H1 (cell line): ENCODE measurements around the gene SLC25A21. TPM values are rescaled to one million over a fixed set of nuclear protein-coding genes. Genes with fewer than 3 reads are reported as not detected.

Experiments used
- CTCF ChIA-PET: fragments of 300-600 bp; sonication (Branson Sonifier 250); formaldehyde crosslinking; loops from one replicate; lab custom pipeline; 2021; ENCODE audit not compliant: partially characterized antibody; lab: Charles Lee
- POLR2A ChIA-PET: fragments of 300-600 bp; sonication (Branson Sonifier 250); formaldehyde crosslinking; loops from one replicate; lab custom pipeline; 2021; ENCODE audit warnings: inconsistent platforms; ENCODE audit not compliant: partially characterized antibody; lab: Charles Lee
- DNase-seq, 2 experiments: peaks; one replicate each; pipeline versions ENCODE4 v3.0.0 to v3.0.0-alpha.2; 2010 to 2022; ENCODE audit warnings: low spot score in 2 of 2, low read depth in 1 of 2, mixed read lengths in 1 of 2
- FAIRE-seq: peaks from 2 replicates; lab custom pipeline; 2011; peaks lifted over from hg19 to GRCh38; lab: Jason Lieb, UNC
- H2AFZ ChIP-seq: 2 replicates; pipeline ENCODE4 v1.8.1; 2012; ENCODE audit warnings: low read length, inconsistent platforms
- H2AK5ac ChIP-seq: 2 replicates; pipeline ENCODE4 v1.6.1; 2013; ENCODE audit warnings: low read depth, low read length
- H2BK120ac ChIP-seq: replicated peaks from 2 replicates; pipeline ENCODE3; 2013; ENCODE audit warnings: low read depth, low read length, inconsistent platforms
- H2BK12ac ChIP-seq: 2 replicates; pipeline ENCODE4 v1.6.1; 2013; ENCODE audit warnings: low read depth, low read length
- H2BK15ac ChIP-seq: 2 replicates; pipeline ENCODE4 v1.6.1; 2013; ENCODE audit warnings: low read length
- H2BK20ac ChIP-seq: 2 replicates; pipeline ENCODE4 v1.6.1; 2013; ENCODE audit warnings: low read length
- H2BK5ac ChIP-seq: 2 replicates; pipeline ENCODE4 v1.6.1; 2013; ENCODE audit warnings: low read depth, low read length
- H3K14ac ChIP-seq: 2 replicates; pipeline ENCODE4 v1.6.1; 2013; ENCODE audit warnings: inconsistent platforms; ENCODE audit not compliant: insufficient read length
- H3K18ac ChIP-seq: 2 replicates; pipeline ENCODE4 v1.6.1; 2013; ENCODE audit warnings: low read length; ENCODE audit errors: extremely low read depth
- H3K23ac ChIP-seq: 2 replicates; pipeline ENCODE4 v1.6.1; 2013; ENCODE audit warnings: inconsistent platforms; ENCODE audit not compliant: insufficient read length
- H3K23me2 ChIP-seq: 2 replicates; pipeline ENCODE4 v1.6.1; 2013; ENCODE audit warnings: low read depth, low read length
- H3K27ac ChIP-seq: 2 replicates; pipeline ENCODE4 v1.6.1; 2011; ENCODE audit warnings: low read depth, low read length, inconsistent platforms
- H3K27me3 ChIP-seq, 4 experiments: replicated peaks in 1 of 4; 1 replicate in 1 of 4; 2 replicates in 3 of 4; pipeline versions ENCODE4 v1.6.1 to v1.8.1; 2011 to 2013; ENCODE audit warnings: low read length in 3 of 4, mild to moderate bottlenecking in 3 of 4, inconsistent platforms in 2 of 4, mixed read lengths in 2 of 4, moderate library complexity in 1 of 4; ENCODE audit not compliant: control insufficient read depth in 3 of 4, insufficient read depth in 3 of 4; ENCODE audit errors: extremely low read depth in 1 of 4
- H3K36me3 ChIP-seq, 4 experiments: 2 replicates each; pipeline versions ENCODE4 v1.6.1 to v1.8.1; 2011 to 2013; ENCODE audit warnings: mild to moderate bottlenecking in 4 of 4, low read length in 3 of 4, moderate library complexity in 2 of 4, control low read depth in 1 of 4, inconsistent platforms in 1 of 4; ENCODE audit not compliant: insufficient read depth in 4 of 4, control insufficient read depth in 2 of 4
- H3K4ac ChIP-seq: replicated peaks from 2 replicates; pipeline ENCODE3; 2013; ENCODE audit warnings: low read length, low read depth, mixed read lengths, inconsistent platforms; ENCODE audit not compliant: insufficient read length
- H3K4me1 ChIP-seq, 4 experiments: replicated peaks in 1 of 4; 1 replicate in 1 of 4; 2 replicates in 3 of 4; pipeline versions ENCODE4 v1.6.1 to v1.8.1; 2011 to 2013; ENCODE audit warnings: low read length in 3 of 4, inconsistent platforms in 2 of 4, mixed read lengths in 1 of 4; ENCODE audit not compliant: insufficient read depth in 4 of 4, control insufficient read depth in 3 of 4
- H3K4me2 ChIP-seq, 2 experiments: 2 replicates each; pipeline versions ENCODE4 v1.6.1 to v1.8.1; 2011 to 2013; ENCODE audit warnings: low read depth in 2 of 2, low read length in 2 of 2, control low read depth in 1 of 2, inconsistent platforms in 1 of 2, mild to moderate bottlenecking in 1 of 2; ENCODE audit not compliant: insufficient read depth in 1 of 2
- H3K4me3 ChIP-seq, 4 experiments: fragments of 200-600, 300-600 bp in 1 of 4; sonication (generic), shearing (Covaris generic), sonication (Bioruptor Twin) in 1 of 4; 2 replicates each; pipeline versions ENCODE4 v1.5.1 to v1.8.1; 2011 to 2016; ENCODE audit warnings: low read length in 4 of 4, low read depth in 3 of 4, control low read depth in 2 of 4, inconsistent platforms in 2 of 4, mild to moderate bottlenecking in 2 of 4, mixed read lengths in 1 of 4, moderate library complexity in 1 of 4; ENCODE audit not compliant: insufficient read depth in 2 of 4; ENCODE audit errors: extremely low read depth in 1 of 4
- H3K56ac ChIP-seq: replicated peaks from 2 replicates; pipeline ENCODE3; 2013; ENCODE audit warnings: low read depth, mild to moderate bottlenecking, mixed read lengths, low read length, inconsistent platforms; ENCODE audit not compliant: insufficient read length
- H3K79me1 ChIP-seq: 2 replicates; pipeline ENCODE4 v1.6.1; 2013; ENCODE audit warnings: low read depth, low read length, control low read depth
- H3K79me2 ChIP-seq, 2 experiments: 2 replicates each; pipeline versions ENCODE4 v1.6.1 to v1.8.1; 2012 to 2013; ENCODE audit warnings: low read length in 2 of 2, mild to moderate bottlenecking in 2 of 2, inconsistent platforms in 1 of 2; ENCODE audit not compliant: insufficient read depth in 2 of 2, control insufficient read depth in 1 of 2
- H3K9ac ChIP-seq, 4 experiments: replicated peaks in 1 of 4; 1 replicate in 1 of 4; 2 replicates in 3 of 4; pipeline versions ENCODE4 v1.6.1 to v1.8.1; 2011 to 2013; ENCODE audit warnings: low read depth in 3 of 4, low read length in 3 of 4, control low read depth in 2 of 4, mild to moderate bottlenecking in 2 of 4, moderate library complexity in 2 of 4, inconsistent platforms in 1 of 4; ENCODE audit errors: extremely low read depth in 1 of 4
- H3K9me3 ChIP-seq, 2 experiments: 2 replicates each; pipeline versions ENCODE4 v1.6.1 to v1.8.1; 2012 to 2013; ENCODE audit warnings: mild to moderate bottlenecking in 2 of 2, moderate library complexity in 2 of 2, control low read depth in 1 of 2, inconsistent platforms in 1 of 2, low read depth in 1 of 2, low read length in 1 of 2, mixed read lengths in 1 of 2; ENCODE audit not compliant: insufficient read depth in 2 of 2
- H4K20me1 ChIP-seq, 2 experiments: replicated peaks in 1 of 2; 2 replicates each; pipeline versions ENCODE3 to v1.8.1; 2011 to 2013; ENCODE audit warnings: inconsistent platforms in 2 of 2, low read length in 2 of 2, mild to moderate bottlenecking in 1 of 2; ENCODE audit not compliant: insufficient read depth in 2 of 2, control insufficient read depth in 1 of 2
- H4K5ac ChIP-seq: 2 replicates; pipeline ENCODE4 v1.6.1; 2013; ENCODE audit warnings: low read length, low read depth, mixed read lengths, inconsistent platforms; ENCODE audit not compliant: insufficient read length
- H4K8ac ChIP-seq: 2 replicates; pipeline ENCODE4 v1.8.0; 2013; ENCODE audit warnings: mild to moderate bottlenecking, moderate library complexity, low read length, inconsistent platforms; ENCODE audit not compliant: insufficient read depth; ENCODE audit errors: extremely low read depth
- H4K91ac ChIP-seq: replicated peaks from 2 replicates; pipeline ENCODE3; 2013; ENCODE audit warnings: low read length, mixed read lengths, inconsistent platforms; ENCODE audit not compliant: insufficient read length
- PHF8 ChIP-seq: fragments of 200-600 bp; sonication (generic); conservative IDR thresholded peaks from 2 replicates; pipeline ENCODE4 v1.7.1; 2012; ENCODE audit warnings: low read depth, mild to moderate bottlenecking, inconsistent platforms, low read length, moderate library complexity
- POLR2A ChIP-seq, 2 experiments: IDR thresholded peaks; 1 replicate in 1 of 2; 2 replicates in 1 of 2; pipeline ENCODE4 v1.6.1; 2011; ENCODE audit warnings: low read depth in 2 of 2, low read length in 2 of 2, mild to moderate bottlenecking in 2 of 2; ENCODE audit errors: control extremely low read depth in 1 of 2
- POLR2AphosphoS5 ChIP-seq: IDR thresholded peaks from 2 replicates; pipeline ENCODE4 v1.6.1; 2011; ENCODE audit warnings: low read depth, low read length
- RAD21 ChIP-seq, 2 experiments: IDR thresholded peaks in 1 of 2; conservative IDR thresholded peaks in 1 of 2; 2 replicates each; pipeline ENCODE4 v1.6.1; 2011; ENCODE audit warnings: low read depth in 2 of 2, low read length in 2 of 2, improper control_type of control experiment in 1 of 2, inconsistent platforms in 1 of 2, mild to moderate bottlenecking in 1 of 2, moderate library complexity in 1 of 2
- polyA plus RNA-seq, 7 experiments: library from polyadenylated mRNA; depleted of rRNA in 3 of 7; stranded (reverse) in 5 of 7; unstranded in 2 of 7; fragments of >200 nt in 5 of 7; fragments of 200-250 nt in 2 of 7; gene quantifications; 1 replicate in 5 of 7; 2 replicates in 1 of 7; 4 replicates in 1 of 7; pipeline versions ENCODE4 v1.2.1 to v1.2.3, GENCODE V29; 2011 to 2013; ENCODE audit warnings: missing spikeins in 2 of 7, mixed read lengths in 2 of 7
- total RNA-seq: library from RNA; stranded (reverse); fragmentation: NEBNext Ultra II Directional; extraction: Animal tissue kit (Norgen Biotek cat#: 25700); gene quantifications from 2 replicates; pipeline ENCODE4 v1.2.1, GENCODE V29; 2021

Gene SLC25A21
- total and polyA plus RNA-seq, 2 of the 8 experiments (the other 6 are each of a cell fraction or from before 2014, with no cell fraction given), result 6.9 to 15.7 TPM

- Histone ChIP-seq H2AK5ac (no peak overlapping the region), H4K91ac (no peak overlapping the region), H3K4me1 (peaks cover 0 to 2% (median 0%) of the 10 kb centered on the region in 4 experiments; a peak in 1 of 7 replicates), H3K23me2 (no peaks in the 10 kb centered on the region), H3K79me1 (no peaks in the 10 kb centered on the region; the same call in 1 of the 2 replicates), H3K4me2 (no peak overlapping the region), H3K27ac (no peak overlapping the region), H4K5ac (no peak overlapping the region), H3K9me3 (no peaks in the 10 kb centered on the region), H2BK15ac (no peak overlapping the region), H2BK20ac (no peak overlapping the region), H2AFZ (no peak overlapping the region), H3K18ac (no peak overlapping the region), H3K23ac (no peak overlapping the region), H2BK5ac (no peak overlapping the region), H4K8ac (no peak overlapping the region), H3K36me3 (no peaks in the 10 kb centered on the region), H3K4ac (no peak overlapping the region), H2BK120ac (no peak overlapping the region), H2BK12ac (no peak overlapping the region), H4K20me1 (no peaks in the 10 kb centered on the region), H3K56ac (no peak overlapping the region), H3K9ac (no peak overlapping the region), H3K27me3 (no peaks in the 10 kb centered on the region), H3K14ac (no peak overlapping the region), H3K79me2 (no peaks in the 10 kb centered on the region), H3K4me3 (no peak overlapping the region)
- DNase-seq (no peak), FAIRE-seq (no peak)
- CTCF ChIA-PET, result interaction anchor here (0.6 to 1.3 kb wide), 2 partner anchors 36 to 196 kb away, joined by 3 to 4 read pairs; no protein-coding TSS in a partner anchor
- no peak for TF ChIP-seq POLR2A (IDR thresholded peaks at IDR 0.05; ENCODE audit: control extremely low read depth in 1 of 2, low read depth in 2 of 2, low read length in 2 of 2)
- TF ChIP-seq PHF8, result no peak
- TF ChIP-seq RAD21 (IDR thresholded peaks at IDR 0.05 in 1 of 2, conservative IDR thresholded peaks at IDR 0.05 in 1 of 2; ENCODE audit: low read depth in 2 of 2, low read length in 2 of 2), result no peak
- no peak for TF ChIP-seq POLR2AphosphoS5
- POLR2A ChIA-PET, result no interaction called here
Measured at GRCh38 chr14:37185670-37186069, 13.3 kb upstream of the SLC25A21 start.
